Motor neuron (in vitro differentiated cells): ENCODE data around the gene OLFML1. TPM values are rescaled to one million over a fixed set of nuclear protein-coding genes. Genes with fewer than 3 reads are reported as not detected.
A peak's percentile ranks its signal among the peaks of the same experiment; 100 is the strongest.

Source experiments
- ATAC-seq, 8 experiments: fragments of 200-7000 bp; cut with Tn5 transposase; replicated peaks in 6 of 8; 2 replicates each; pipeline ENCODE4 v1.8.0; 2021; ENCODE audit warnings: mild to moderate bottlenecking in 8 of 8, moderate library complexity in 8 of 8
- H3K27ac ChIP-seq, 2 donors: fragments of 250-450 bp; sonication (Bioruptor Pico); 2 replicates each; pipeline ENCODE4 v1.9.0; 2021; ENCODE audit warnings: antibody characterized with exemption in 2 of 2, mild to moderate bottlenecking in 2 of 2, moderate library complexity in 1 of 2
- H3K4me1 ChIP-seq, 2 donors: fragments of 250-450 bp; sonication (Bioruptor Pico); replicated peaks in 1 of 2; 2 replicates each; pipeline ENCODE4 v1.6.1; 2021; ENCODE audit warnings: antibody characterized with exemption in 2 of 2, mild to moderate bottlenecking in 2 of 2, moderate library complexity in 1 of 2
- H3K4me3 ChIP-seq, 5 donors: fragments of 250-450 bp; sonication (Bioruptor Pico); 2 replicates each; pipeline ENCODE4 v1.9.0; 2021; ENCODE audit warnings: antibody characterized with exemption in 5 of 5, mild to moderate bottlenecking in 5 of 5, moderate library complexity in 4 of 5
- WGBS, 10 experiments: fragments of 450-650 bp; shearing (Covaris generic); methylation state at CpG; one replicate each; pipeline ENCODE4 v1.0.0; 2022; 5-methylcytosine and 5-hydroxymethylcytosine counted together
- in situ Hi-C, 9 experiments: fragments of 400-800 bp; cut with MboI; loops; one replicate each; pipeline ENCODE4 v1.15.0; 2021; ENCODE audit warnings: low sequenced_read_pairs in 9 of 9, low pct_unique_long_range_greater_than_20kb in 2 of 9; ENCODE audit not compliant: unreplicated experiment in 9 of 9
- total RNA-seq, 8 experiments: library from RNA; unstranded; fragments of 300-600 nt; gene quantifications; 2 replicates each; pipeline versions ENCODE4 v1.2.3 to v1.2.4, GENCODE V29; 2022

The OLFML1 gene
- total RNA-seq, 8 experiments from 2014 or later = 0.13 to 91.8 (median 2.1) TPM

- no peaks in the 10 kb centered on the region for H3K4me1 ChIP-seq
- in situ Hi-C loops = no loop called here
- no peak overlapping the region for H3K27ac ChIP-seq
- H3K4me3 ChIP-seq = no peak overlapping the region
- no peak for ATAC-seq
- 80 to 100% (median 90%) methylated on average over 4 to 23 of the region's 23 CpGs for WGBS, 10 experiments
Measured at GRCh38 chr11:7518811-7519562, 33.7 kb downstream of the OLFML1 start.

DNA sequence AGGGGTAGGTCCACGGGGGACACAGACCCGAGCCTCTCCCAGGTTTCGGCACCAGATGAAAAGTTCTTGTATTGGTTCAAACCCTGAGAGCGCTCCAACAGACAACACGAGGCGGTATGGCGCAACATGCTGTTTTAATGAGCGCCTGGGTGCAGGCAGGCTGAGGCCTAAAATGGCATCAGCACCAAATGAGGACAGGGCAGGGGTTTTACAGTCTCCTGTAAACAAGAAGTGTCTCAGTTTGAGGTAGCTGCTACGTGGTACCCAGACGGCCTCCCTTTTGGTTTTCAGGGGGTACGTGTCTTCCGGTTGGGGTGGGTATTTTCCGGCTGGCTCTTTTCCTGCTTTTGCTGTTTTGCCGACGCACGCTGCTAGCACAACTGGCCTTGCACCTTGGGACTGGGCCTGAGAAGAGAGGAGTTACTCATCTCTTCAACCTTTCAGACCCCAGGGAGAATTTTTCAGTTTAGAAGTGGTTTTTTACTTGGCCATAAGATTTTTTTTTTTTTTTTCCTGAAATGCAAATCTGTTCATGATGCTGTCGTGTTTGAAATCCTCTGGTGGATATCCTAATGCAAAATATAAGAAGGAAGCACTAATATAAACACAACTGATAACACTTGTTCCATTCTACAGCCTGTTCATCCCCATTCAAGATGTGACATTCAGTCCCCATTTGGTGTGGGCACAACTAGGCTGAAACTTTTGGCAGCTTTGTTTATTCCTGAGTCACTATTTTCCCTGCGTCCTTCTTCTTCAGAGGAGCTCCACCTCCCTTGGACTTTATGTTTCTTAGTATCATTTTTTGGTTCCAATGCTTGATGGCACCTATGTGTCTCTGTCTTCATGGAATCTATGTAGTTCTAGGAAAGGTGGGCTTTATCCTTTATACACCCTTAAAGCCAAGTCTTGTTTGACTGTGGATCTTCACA, 35.0 kb downstream of the OLFML1 start:
- Histone ChIP-seq H3K4me3 (no peak overlapping the region), H3K27ac (no peak overlapping the region), H3K4me1 (no peaks in the 10 kb centered on the region)
- in situ Hi-C loops = no loop called here
- ATAC-seq = peak in 2 of 8 experiments; percentile 16 to 24
- whole genome bisulfite sequencing, 10 experiments = 17 to 91% (median 73%) methylated on average over 2 to 17 of the region's 18 CpGs; no CpG with 5 or more reads in 1 of the 10 experiments

GRCh38 chr11:7520981-7521487, 35.7 kb downstream of the OLFML1 start:
- peak in 2 of 8 experiments; percentile 19 to 21 for ATAC-seq
- Histone ChIP-seq H3K27ac (no peak overlapping the region), H3K4me3 (no peak overlapping the region), H3K4me1 (no peaks in the 10 kb centered on the region)
- in situ Hi-C loops = no loop called here
- WGBS, 10 experiments = 0 to 67% (median 0%) methylated on average over 1 to 2 of the region's 2 CpGs; no CpG with 5 or more reads in 2 of the 10 experiments

- no peak overlapping the region for H3K4me3 ChIP-seq
- WGBS, 10 experiments = 50 to 100% (median 69%) methylated on average over 1 to 4 of the region's 4 CpGs; no CpG with 5 or more reads in 2 of the 10 experiments
- ATAC-seq = no peak
- in situ Hi-C loops = no loop called here
- H3K27ac ChIP-seq = no peak overlapping the region
- no peaks in the 10 kb centered on the region for H3K4me1 ChIP-seq
Measured at GRCh38 chr11:7522121-7522520, 36.8 kb downstream of the OLFML1 start.

DNA sequence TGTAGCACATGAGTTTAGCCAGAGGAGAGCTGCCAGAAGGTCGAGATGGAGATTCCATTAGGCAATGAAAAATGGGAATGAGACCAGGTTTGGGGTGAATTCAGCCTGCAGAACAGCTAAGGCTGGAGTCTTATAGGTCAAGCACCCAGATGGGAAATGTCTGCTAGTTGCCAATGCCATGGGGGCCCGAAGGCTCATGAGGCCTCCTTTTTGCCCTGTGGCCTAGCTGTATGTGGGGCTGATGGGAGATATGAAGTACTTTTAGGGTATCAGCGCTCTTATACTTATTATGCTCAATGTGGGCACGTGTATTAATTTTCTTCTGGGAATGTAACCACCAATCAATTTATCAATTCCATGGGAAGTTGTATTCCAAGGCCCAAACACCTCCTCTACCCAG, 37.2 kb downstream of the OLFML1 start:
- no peak for ATAC-seq
- no peak overlapping the region for H3K4me3 ChIP-seq
- 27 to 100% (median 64%) methylated on average over 1 to 3 of the region's 4 CpGs; no CpG with 5 or more reads in 2 of the 10 experiments for WGBS, 10 experiments
- no peak overlapping the region for H3K27ac ChIP-seq
- in situ Hi-C loops = no loop called here
- H3K4me1 ChIP-seq = no peaks in the 10 kb centered on the region

- Histone ChIP-seq H3K4me1 (no peaks in the 10 kb centered on the region), H3K4me3 (no peak overlapping the region), H3K27ac (no peak overlapping the region)
- WGBS, 10 experiments = 40 to 89% (median 62%) methylated on average over 1 to 6 of the region's 6 CpGs
- in situ Hi-C loops = no loop called here
- ATAC-seq = peak in 2 of 8 experiments; percentile 10 to 16
Measured at GRCh38 chr11:7523416-7524210, 38.3 kb downstream of the OLFML1 start.

DNA sequence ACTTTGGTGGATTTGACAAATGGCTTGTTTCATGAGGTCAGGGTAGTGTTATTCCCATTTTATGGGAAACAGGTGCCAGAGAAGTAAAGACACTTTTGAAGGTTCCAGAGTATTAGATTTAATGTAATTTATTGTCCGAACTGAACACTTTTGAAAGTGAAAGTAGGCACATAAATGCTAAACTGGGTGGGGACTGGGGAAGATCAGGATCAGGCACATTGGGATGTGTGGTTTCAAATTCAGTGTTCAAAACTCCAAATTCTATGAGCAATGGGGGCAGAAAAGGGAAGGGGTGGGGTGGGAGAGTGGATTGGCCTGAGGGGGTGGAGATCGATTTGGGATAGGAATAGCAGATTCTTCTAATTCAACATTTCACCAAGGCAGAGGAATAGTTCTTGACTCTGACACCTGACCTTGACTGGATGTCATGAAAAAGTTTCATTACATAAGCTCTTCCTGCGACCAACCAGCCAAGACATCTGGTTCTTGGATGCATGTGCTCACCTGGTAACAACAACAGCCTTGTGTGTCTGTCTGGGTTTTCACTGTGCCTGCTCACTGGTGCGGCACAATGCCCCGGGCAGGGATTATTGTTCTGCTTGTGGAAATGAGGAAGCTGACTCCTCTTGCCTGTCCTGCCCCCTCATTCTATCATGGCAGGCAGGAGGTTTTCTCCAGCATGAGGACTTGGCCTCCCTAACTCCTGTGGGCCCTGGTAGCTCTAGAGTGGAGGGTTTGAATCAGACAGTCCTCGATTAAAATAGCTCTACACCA, 39.3 kb downstream of the OLFML1 start:
- 17 to 100% (median 81%) methylated on average over 1 to 4 of the region's 6 CpGs; no CpG with 5 or more reads in 3 of the 10 experiments for WGBS, 10 experiments
- Histone ChIP-seq H3K4me1 (no peaks in the 10 kb centered on the region), H3K27ac (no peak overlapping the region), H3K4me3 (no peak overlapping the region)
- peak in 3 of 8 experiments; percentile 61 to 62 (median 62) for ATAC-seq
- in situ Hi-C loops = no loop called here

- no peak overlapping the region for H3K4me3 ChIP-seq
- no peak for ATAC-seq
- WGBS, 10 experiments = 80 to 100% (median 97%) methylated on average over 1 to 3 of the region's 4 CpGs; no CpG with 5 or more reads in 4 of the 10 experiments
- no peak overlapping the region for H3K27ac ChIP-seq
- no peaks in the 10 kb centered on the region for H3K4me1 ChIP-seq
- in situ Hi-C loops = no loop called here
Measured at GRCh38 chr11:7525424-7525823, 40.1 kb downstream of the OLFML1 start.

- in situ Hi-C loops = no loop called here
- no peak for ATAC-seq
- Histone ChIP-seq H3K4me1 (no peaks in the 10 kb centered on the region), H3K27ac (no peak overlapping the region), H3K4me3 (no peak overlapping the region)
- WGBS, 10 experiments = 29 to 50% (median 33%) methylated on average over 1 of the region's 1 CpG; no CpG with 5 or more reads in 7 of the 10 experiments
Measured at GRCh38 chr11:7527029-7527428, 41.7 kb downstream of the OLFML1 start.

- ATAC-seq = no peak
- in situ Hi-C loops = no loop called here
- no peak overlapping the region for H3K27ac ChIP-seq
- no peaks in the 10 kb centered on the region for H3K4me1 ChIP-seq
- no peak overlapping the region for H3K4me3 ChIP-seq
- 38 to 100% (median 100%) methylated on average over 1 to 2 of the region's 4 CpGs; no CpG with 5 or more reads in 5 of the 10 experiments for WGBS, 10 experiments
Measured at GRCh38 chr11:7528514-7529049, 43.3 kb downstream of the OLFML1 start.

DNA sequence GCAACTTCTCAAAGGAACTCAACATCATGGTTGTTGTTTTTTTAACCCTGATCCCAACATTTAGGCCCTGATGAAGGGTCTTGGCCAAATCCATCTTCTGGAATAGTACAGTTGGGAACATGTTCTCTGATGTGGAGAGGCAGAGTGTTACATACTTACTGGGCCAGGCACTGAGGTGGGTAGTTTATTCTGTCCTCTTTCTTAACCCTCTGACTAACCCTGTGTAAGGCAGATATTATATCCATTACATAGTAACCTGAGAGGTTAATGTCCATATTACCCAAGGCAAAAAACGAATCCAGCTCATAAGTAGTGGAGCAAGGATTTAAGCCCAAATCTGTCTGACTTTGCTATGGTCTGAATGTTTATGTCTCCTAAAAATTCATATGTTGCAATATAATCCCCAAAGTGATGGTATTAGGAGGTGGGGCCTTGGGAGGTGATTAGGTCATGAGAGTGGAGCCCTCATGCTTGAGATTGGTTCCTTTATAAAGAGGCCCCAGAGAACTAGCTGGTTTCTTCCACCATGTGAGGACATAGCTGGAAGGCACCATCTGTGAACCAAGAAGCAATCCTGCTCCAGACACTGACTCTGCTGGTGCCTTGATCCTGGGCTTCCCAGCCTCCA, 44.8 kb downstream of the OLFML1 start:
- peak in 3 of 8 experiments; percentile 31 to 65 (median 52) for ATAC-seq
- H3K4me3 ChIP-seq = no peak overlapping the region
- in situ Hi-C loops = no loop called here
- WGBS, 10 experiments = 57 to 100% (median 63%) methylated on average over 1 of the region's 1 CpG; no CpG with 5 or more reads in 3 of the 10 experiments
- no peak overlapping the region for H3K27ac ChIP-seq
- no peaks in the 10 kb centered on the region for H3K4me1 ChIP-seq
